Esophagus (tissue), 2 donors: ENCODE data around the gene PRKRIP1. TPM values are rescaled to one million over a fixed set of nuclear protein-coding genes. Genes with fewer than 3 reads are reported as not detected.
"Not testable (repeated sequence)": the region's sequence is repeated elsewhere in the genome, so short reads cannot be mapped to it uniquely, and the experiment has no call there.

Experiments used
- H3K27ac ChIP-seq, 2 donors: one replicate each; pipeline ENCODE4 v1.5.1; 2013; ENCODE audit warnings: low read depth in 2 of 2, mild to moderate bottlenecking in 2 of 2, inconsistent platforms in 1 of 2, low read length in 1 of 2, moderate library complexity in 1 of 2
- H3K27me3 ChIP-seq, 2 donors: one replicate each; pipeline ENCODE4 v1.6.1; 2013; ENCODE audit warnings: low read length in 2 of 2, control low read depth in 1 of 2, mild to moderate bottlenecking in 1 of 2; ENCODE audit not compliant: insufficient read depth in 2 of 2, control insufficient read depth in 1 of 2
- H3K36me3 ChIP-seq, 2 donors: one replicate each; pipeline ENCODE4 v1.6.1; 2013; ENCODE audit warnings: low read length in 1 of 2; ENCODE audit not compliant: control insufficient read depth in 2 of 2, insufficient read depth in 2 of 2
- H3K4me1 ChIP-seq, 2 donors: one replicate each; pipeline ENCODE4 v1.6.1; 2013; ENCODE audit warnings: low read length in 1 of 2; ENCODE audit not compliant: control insufficient read depth in 2 of 2, insufficient read depth in 2 of 2
- H3K4me3 ChIP-seq, 2 donors: one replicate each; pipeline ENCODE4 v1.5.1; 2013; ENCODE audit warnings: low read length in 2 of 2, mild to moderate bottlenecking in 2 of 2, low read depth in 1 of 2, moderate library complexity in 1 of 2
- H3K9me3 ChIP-seq, 2 donors: one replicate each; pipeline ENCODE4 v1.6.1; 2013; ENCODE audit warnings: mild to moderate bottlenecking in 2 of 2, low read depth in 1 of 2, low read length in 1 of 2, moderate library complexity in 1 of 2; ENCODE audit not compliant: control insufficient read depth in 2 of 2, insufficient read depth in 1 of 2
- WGBS, 2 donors: extraction: QIAGEN DNeasy Blood & Tissue Kit; methylation state at CpG; one replicate each; pipeline ENCODE4 v1.1.7; 2013; 5-methylcytosine and 5-hydroxymethylcytosine counted together
- polyA plus RNA-seq, 2 donors: library from polyadenylated mRNA; stranded (reverse); fragments of 200-250 nt; gene quantifications; one replicate each; pipeline ENCODE4 v1.2.3, GENCODE V29; 2013
- donor health status: healthy with polysubstance abuse.
- donor health status: Bipolar disorder and iron deficiency.

Gene PRKRIP1
- polyA plus RNA-seq, 2 donors = 15.9 to 21.1 TPM

- WGBS, 2 donors = 87 to 93% methylated on average over 5 of the region's 5 CpGs
Measured at GRCh38 chr7:102400360-102400759, 4.2 kb downstream of the PRKRIP1 start.

DNA sequence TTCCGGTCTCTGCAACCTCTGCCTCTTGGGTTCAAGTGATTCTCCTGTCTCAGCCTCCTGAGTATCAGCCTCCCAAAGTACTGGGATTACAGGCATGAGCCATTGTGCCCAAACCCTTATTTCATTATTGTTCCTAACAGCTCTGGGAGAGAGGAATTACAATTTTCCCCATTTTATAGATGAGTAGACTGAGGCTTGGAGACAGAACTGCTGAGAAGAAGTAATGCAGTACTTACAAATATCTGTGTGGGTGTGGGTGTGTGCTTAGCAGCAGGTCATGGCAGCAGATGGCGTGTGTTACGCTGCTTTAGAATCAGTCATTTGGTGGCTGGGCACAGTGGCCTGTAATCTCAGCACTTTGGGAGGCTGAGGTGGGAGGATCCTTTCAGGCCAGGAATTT lies 7.4 kb downstream of the PRKRIP1 start:
- H3K27ac ChIP-seq = no peak overlapping the region
- 93 to 94% methylated on average over 3 of the region's 3 CpGs for WGBS, 2 donors
- no peaks in the 10 kb centered on the region for H3K27me3 ChIP-seq
- peaks cover 6 to 35% of the 10 kb centered on the region in 2 donors for H3K36me3 ChIP-seq
- no peak overlapping the region for H3K4me3 ChIP-seq
- no peaks in the 10 kb centered on the region for H3K9me3 ChIP-seq
- H3K4me1 ChIP-seq = no peaks in the 10 kb centered on the region

More at GRCh38 chr7:102400360-102400759, 4.2 kb downstream of the PRKRIP1 start:
- H3K4me3 ChIP-seq = no peak overlapping the region
- no peaks in the 10 kb centered on the region for H3K9me3 ChIP-seq
- H3K27me3 ChIP-seq = no peaks in the 10 kb centered on the region
- peaks cover 6 to 15% of the 10 kb centered on the region in 2 donors for H3K36me3 ChIP-seq
- H3K27ac ChIP-seq = no peak overlapping the region
- H3K4me1 ChIP-seq = peaks cover 0 to 2% of the 10 kb centered on the region in 2 donors

DNA sequence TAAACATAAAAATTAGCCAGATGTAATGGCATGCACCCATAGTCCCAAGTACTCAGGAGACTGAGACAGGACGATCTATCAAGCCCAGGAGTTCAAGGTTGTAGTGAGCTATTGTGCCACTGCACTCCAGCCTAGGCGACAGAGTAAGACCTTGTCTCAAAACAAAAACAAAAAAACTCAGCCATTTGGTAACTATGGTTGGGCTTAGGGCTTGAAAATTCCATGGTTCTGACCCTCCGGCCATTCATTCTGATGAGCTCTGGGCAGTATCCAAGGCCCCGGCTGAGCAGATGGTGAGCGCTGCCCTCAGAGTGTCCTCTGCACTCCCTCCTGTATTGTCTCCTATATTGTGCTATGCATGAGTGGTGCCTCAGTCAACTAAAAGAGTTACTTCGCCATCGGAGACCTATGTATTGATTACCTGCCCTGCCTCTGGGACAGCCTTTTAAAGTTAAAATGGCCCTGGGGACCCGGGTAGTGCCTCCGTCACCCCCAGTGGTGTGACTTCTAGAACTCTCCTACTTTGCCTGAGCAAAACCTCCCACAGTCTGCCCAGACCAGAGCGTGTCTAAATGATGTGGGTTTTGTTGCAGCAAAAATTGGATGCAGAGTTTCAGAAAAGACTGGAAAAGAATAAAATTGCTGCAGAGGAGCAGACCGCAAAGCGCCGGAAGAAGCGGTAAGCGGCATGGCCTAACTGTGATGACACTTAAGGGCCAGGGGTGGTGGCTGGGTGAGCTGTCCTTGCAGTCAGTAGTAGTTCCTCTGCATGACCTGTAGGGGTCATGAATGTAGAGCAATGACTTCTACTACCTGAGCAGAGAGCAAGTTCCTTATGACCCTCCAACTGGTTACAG lies 8.1 kb downstream of the PRKRIP1 start:
- 71 to 74% methylated on average over 15 of the region's 15 CpGs for WGBS, 2 donors
- peak overlapping the region in 1 of 2 donors; percentile 2 for H3K27ac ChIP-seq
- H3K27me3 ChIP-seq = no peaks in the 10 kb centered on the region
- peaks cover 6 to 35% of the 10 kb centered on the region in 2 donors for H3K36me3 ChIP-seq
- no peak overlapping the region for H3K4me3 ChIP-seq
- no peaks in the 10 kb centered on the region for H3K4me1 ChIP-seq
- no peaks in the 10 kb centered on the region for H3K9me3 ChIP-seq

GRCh38 chr7:102404862-102405188 lies 8.7 kb downstream of the PRKRIP1 start:
- peaks cover 6 to 35% of the 10 kb centered on the region in 2 donors for H3K36me3 ChIP-seq

GRCh38 chr7:102407910-102408309 lies 11.7 kb downstream of the PRKRIP1 start:
- 91% methylated on average over 6 of the region's 6 CpGs for WGBS, 2 donors
- H3K27me3 ChIP-seq = no peaks in the 10 kb centered on the region
- no peaks in the 10 kb centered on the region for H3K4me1 ChIP-seq
- H3K36me3 ChIP-seq = peaks cover 3 to 29% of the 10 kb centered on the region in 2 donors
- no peak overlapping the region for H3K27ac ChIP-seq
- H3K9me3 ChIP-seq = peaks cover 0 to 3% of the 10 kb centered on the region in 2 donors
- H3K4me3 ChIP-seq = no peak overlapping the region

More at GRCh38 chr7:102404862-102405188, 8.7 kb downstream of the PRKRIP1 start:
- not testable (repeated sequence) for H3K27me3 ChIP-seq, H3K27ac ChIP-seq, H3K4me1 ChIP-seq, H3K4me3 ChIP-seq, H3K9me3 ChIP-seq
- WGBS, 2 donors = 92 to 94% methylated on average over 5 of the region's 5 CpGs

DNA sequence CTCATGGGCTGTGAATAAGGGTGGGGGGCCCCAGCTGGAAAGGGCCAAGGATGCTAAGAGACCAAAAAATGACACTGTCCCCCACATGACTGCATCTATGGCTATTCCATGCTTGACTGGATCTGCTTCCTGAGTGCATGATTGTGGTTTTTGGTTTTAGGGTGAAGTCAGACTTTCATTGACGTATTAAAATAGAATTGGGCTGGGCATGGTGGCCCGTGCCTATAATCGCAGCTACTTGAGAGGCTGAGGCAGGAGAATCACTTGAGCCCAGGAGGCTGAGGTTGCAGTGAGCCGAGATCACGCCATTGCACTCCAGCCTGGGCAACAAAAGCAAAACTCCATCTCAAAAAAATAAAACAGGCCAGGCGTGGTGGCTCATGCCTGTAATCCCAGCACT lies 12.4 kb downstream of the PRKRIP1 start:
- not testable (repeated sequence) for H3K9me3 ChIP-seq, H3K4me1 ChIP-seq, H3K27ac ChIP-seq, H3K27me3 ChIP-seq, H3K4me3 ChIP-seq
- WGBS, 2 donors = 95 to 97% methylated on average over 6 of the region's 6 CpGs
- peaks cover 0 to 32% of the 10 kb centered on the region in 2 donors for H3K36me3 ChIP-seq

GRCh38 chr7:102409340-102409739 lies 13.2 kb downstream of the PRKRIP1 start:
- Histone ChIP-seq H3K36me3 (peaks cover 0 to 24% of the 10 kb centered on the region in 2 donors), H3K9me3 (peaks cover 0 to 3% of the 10 kb centered on the region in 2 donors), H3K4me3 (no peak overlapping the region), H3K4me1 (no peaks in the 10 kb centered on the region), H3K27me3 (no peaks in the 10 kb centered on the region), H3K27ac (no peak overlapping the region)
- WGBS, 2 donors = 96 to 99% methylated on average over 4 of the region's 4 CpGs

DNA sequence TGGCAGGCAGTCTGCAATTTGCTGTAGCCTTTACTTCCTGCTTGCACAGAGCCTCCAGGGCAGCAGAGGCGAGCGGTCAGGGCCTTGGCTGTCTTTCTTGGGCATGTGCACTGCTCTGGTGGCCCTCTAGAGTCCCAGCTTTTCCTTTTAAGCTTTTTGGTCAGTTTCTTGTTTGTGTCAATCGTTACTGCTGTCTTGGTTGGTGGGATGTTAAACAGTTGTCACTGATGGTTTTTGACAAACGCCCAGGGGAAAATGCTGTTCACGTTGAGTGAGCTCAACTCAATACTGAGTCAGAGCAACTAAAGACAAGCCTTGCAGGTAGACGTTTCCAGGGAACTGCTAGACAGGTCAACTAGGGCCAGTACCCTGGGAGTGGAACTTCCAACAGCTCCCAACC lies 14.0 kb downstream of the PRKRIP1 start:
- WGBS, 2 donors = 67 to 68% methylated on average over 6 of the region's 6 CpGs
- H3K27ac ChIP-seq = no peak overlapping the region
- H3K4me1 ChIP-seq = no peaks in the 10 kb centered on the region
- peaks cover 0 to 24% of the 10 kb centered on the region in 2 donors for H3K36me3 ChIP-seq
- H3K4me3 ChIP-seq = no peak overlapping the region
- peaks cover 0 to 3% of the 10 kb centered on the region in 2 donors for H3K9me3 ChIP-seq
- H3K27me3 ChIP-seq = no peaks in the 10 kb centered on the region

DNA sequence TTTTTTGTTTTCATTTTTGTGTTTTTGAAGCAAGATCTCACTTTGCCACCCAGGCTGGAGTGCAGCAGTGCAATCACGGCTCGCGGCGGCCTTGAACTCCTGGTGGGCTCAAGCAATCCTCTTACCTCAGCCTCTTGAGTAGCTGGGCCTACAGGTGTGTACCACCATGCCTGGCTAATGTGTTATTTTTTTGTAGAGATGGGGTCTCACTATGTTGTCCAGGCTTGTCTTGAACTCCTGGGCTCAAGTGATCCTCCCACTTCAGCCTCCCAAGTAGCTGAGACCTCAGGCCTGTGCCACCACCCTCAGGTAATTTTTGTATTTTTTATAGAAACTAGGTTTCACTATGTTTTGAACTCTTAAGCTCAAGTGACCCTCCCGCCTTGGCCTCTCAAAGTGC lies 14.8 kb downstream of the PRKRIP1 start:
- no peak overlapping the region for H3K4me3 ChIP-seq
- H3K9me3 ChIP-seq = peaks cover 0 to 3% of the 10 kb centered on the region in 2 donors
- H3K27ac ChIP-seq = no peak overlapping the region
- peaks cover 0 to 27% of the 10 kb centered on the region in 2 donors for H3K36me3 ChIP-seq
- H3K27me3 ChIP-seq = no peaks in the 10 kb centered on the region
- WGBS, 2 donors = 99% methylated on average over 5 of the region's 5 CpGs
- no peaks in the 10 kb centered on the region for H3K4me1 ChIP-seq

- Histone ChIP-seq H3K4me1 (no peaks in the 10 kb centered on the region), H3K9me3 (peaks cover 0 to 3% of the 10 kb centered on the region in 2 donors), H3K27ac (no peak overlapping the region), H3K36me3 (peaks cover 0 to 22% of the 10 kb centered on the region in 2 donors), H3K4me3 (no peak overlapping the region), H3K27me3 (no peaks in the 10 kb centered on the region)
- WGBS, 2 donors = 38 to 55% methylated on average over 6 of the region's 6 CpGs
Measured at GRCh38 chr7:102412548-102412947, 16.4 kb downstream of the PRKRIP1 start.
